ENCODE measurements around the gene IGSF3.
"Not testable (repeated sequence)": the region's sequence is repeated elsewhere in the genome, so short reads cannot be mapped to it uniquely, and the experiment has no call there.

GRCh38 chr1:116617808-116618207, 49.7 kb downstream of the IGSF3 start:
- TF ChIP-seq CTCF, POLR2AphosphoS5 (IDR thresholded peaks at IDR 0.05): not testable (repeated sequence)
